Stimulated activated CD8-positive, alpha-beta memory T cell treated with anti-CD3 and anti-CD28 coated beads, Interleukin-12 subunit alpha, Interleukin-12 subunit beta, amount 100 ng/mL, for 4 hours (primary cell): ENCODE results near the gene PRR5L.
"Not testable (repeated sequence)": the region's sequence is repeated elsewhere in the genome, so short reads cannot be mapped to it uniquely, and the experiment has no call there.

Experiments
- DNase-seq: peaks from one replicate; pipeline ENCODE4 v3.0.0-alpha.2; 2020; ENCODE audit warnings: low read depth

Gene PRR5L

DNA sequence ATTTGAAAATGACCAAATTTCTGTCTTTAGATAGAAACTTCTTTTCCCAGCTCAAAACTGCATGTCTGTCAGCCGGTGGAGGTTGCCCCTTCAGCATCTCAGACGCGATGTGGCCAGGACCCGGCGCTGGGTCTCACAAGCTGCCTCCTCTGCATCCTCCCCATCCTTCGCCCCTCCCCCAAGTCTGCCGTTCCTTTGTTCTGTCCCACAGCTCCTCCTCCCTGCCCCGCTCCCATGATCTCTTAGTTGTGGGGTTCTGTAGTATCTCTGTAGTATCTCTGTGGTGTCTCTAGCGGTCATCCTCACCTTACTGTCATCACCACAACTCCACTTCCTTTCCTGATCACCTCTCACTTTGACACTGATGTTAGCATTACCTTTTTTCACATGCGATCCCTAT is 164.1 kb downstream of the PRR5L start:
- DNase-seq: no peak

- no peak for DNase-seq
These were observed 166.2 kb downstream of the PRR5L start for GRCh38 chr11:36462321-36462720.

GRCh38 chr11:36463781-36464180 is 167.7 kb downstream of the PRR5L start:
- DNase-seq: no peak

DNA sequence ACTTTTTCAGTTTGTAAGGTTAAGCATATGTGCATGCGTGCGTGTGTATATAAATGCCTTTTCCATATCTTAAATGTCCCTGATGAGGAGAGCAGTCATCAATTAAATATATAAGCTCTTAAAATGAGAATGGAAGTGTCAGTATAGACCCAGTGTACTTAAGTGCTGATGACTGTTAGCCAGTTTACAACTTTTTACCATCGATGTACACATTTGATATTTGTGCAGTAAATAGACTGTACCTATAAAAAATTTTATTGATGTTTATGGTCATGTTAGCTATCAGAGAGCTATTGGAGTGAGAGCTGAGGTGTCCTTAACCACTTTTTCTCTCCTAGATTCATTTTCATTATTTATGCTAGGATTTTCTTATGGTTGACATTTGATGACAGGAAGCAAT is 168.6 kb downstream of the PRR5L start:
- no peak for DNase-seq

- DNase-seq: no peak
These were observed 169.5 kb downstream of the PRR5L start for GRCh38 chr11:36465449-36466163.

DNA sequence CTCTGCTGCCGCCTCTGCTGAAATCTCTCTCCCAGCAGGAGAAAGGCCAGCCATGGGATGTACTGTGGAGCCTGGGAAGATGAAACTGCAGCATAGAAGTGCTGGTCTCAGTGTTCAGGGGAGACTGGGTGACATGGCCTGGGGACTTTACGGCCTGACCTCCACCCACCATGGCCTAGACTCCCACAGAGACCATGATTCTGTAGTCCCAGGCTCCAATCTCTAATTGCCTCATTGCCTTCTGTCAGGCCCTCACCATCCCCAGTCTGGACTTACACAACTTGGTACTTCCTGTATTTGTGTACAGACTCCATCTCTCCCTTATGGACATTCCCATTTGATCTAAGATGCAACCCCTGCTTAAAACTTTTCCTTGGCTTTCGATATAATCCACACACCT is 170.9 kb downstream of the PRR5L start:
- DNase-seq: no peak

DNA sequence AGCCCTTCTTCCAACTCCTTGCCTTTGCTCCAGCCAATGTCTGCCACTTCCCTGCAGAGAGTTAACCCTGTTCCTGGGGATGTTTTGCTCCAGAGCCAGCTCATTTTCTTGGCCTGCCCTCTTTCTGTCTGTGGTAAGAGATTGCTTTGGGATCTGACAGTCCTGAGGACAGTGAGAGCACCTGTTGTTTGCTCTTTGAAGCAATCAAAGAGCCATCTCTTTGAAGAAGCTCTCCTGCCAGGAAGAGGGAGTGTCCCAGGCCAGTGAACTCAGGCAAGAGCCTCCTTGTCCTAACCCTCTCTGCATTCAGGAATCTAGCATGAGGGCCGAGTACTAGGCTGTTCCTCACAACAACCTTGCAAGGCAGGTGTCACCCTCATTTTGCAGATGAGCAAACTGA is 171.8 kb downstream of the PRR5L start:
- no peak for DNase-seq

DNA sequence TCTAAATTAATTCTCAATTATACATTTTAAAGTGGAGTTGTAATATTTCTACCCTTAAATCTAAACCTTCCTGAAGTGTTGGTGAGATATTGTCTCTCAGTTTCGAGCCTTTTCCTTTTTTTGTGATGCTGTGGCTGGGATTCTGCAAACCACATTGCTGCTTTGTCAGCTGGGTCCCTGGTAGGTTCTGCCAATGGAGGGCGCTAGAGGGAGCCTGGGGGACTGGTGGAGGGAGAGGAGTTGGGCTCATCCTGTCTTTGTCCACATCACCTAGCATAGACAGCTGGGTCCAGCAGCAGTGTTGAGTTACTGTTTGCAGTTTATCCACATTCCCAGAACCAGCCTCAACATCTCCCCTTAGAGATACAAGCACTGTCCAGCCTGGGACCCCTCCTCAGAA is 173.0 kb downstream of the PRR5L start:
- no peak for DNase-seq

GRCh38 chr11:36469881-36470802 is 174.1 kb downstream of the PRR5L start:
- no peak for DNase-seq

- no peak for DNase-seq
These were observed 175.5 kb downstream of the PRR5L start for GRCh38 chr11:36471577-36471976.

DNA sequence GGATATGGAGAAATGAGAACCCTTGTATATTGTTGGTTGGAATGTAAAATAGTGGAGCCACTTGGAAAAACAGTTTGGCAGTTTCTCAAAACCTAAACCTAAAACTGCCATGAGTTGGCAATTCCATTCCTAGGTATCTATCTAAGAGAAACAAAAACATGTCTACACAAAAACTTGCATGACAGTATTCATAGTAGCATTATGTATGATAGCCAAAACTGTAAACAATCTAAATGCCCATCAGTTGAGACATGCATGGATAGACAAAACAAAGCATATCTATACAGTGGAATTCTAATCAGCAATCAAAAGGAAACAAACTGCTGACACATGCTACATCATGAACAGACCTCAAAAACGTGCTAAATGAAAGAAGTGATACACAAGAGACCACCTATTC is 179.1 kb downstream of the PRR5L start:
- DNase-seq: no peak

DNA sequence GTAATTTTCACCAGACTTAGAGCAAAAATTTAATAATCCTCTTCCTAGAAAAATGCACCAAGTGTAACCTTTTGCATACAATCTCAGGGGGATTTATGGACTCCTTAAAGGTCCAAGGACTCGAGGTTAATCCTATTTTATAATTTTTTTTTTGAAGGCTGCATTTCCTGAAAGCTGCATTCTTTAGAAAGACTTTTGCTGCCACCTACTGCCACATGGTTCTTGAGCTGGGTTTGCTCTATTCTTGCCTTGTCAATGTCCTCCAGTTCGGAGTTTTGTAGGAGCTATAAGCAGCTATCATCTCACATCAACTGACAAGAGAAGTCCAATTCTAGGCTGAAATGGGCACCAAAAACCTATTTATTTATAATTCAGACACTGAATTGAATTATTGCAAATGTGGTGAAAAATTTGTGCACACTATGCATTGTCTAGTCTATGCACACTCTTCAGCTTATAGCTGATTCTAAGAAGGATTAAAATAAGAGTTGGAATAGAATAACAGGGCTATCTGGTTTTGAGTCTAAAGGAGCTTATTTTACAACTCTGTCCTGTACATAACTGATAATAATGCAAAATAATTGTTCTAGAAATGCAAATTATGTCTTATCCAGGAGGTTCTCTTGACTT is 182.7 kb downstream of the PRR5L start:
- DNase-seq: no peak

GRCh38 chr11:36480833-36481232 is 184.7 kb downstream of the PRR5L start:
- DNase-seq: no peak

DNA sequence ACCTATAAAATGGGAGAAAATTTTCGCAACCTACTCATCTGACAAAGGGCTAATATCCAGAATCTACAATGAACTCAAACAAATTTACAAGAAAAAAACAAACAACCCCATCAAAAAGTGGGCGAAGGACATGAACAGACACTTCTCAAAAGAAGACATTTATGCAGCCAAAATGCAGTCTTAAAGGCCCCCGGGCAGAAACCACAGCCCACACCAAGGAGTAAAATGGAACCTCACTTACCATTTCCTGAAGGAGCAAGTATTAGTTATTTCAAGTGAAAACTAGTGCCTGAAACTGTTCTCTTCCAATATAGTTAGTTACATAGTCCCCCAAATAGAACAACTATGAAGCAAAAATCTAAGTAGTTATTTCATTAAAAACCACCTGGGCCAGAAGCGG is 187.0 kb downstream of the PRR5L start:
- DNase-seq: not testable (repeated sequence)

GRCh38 chr11:36485298-36486002 is 189.4 kb downstream of the PRR5L start:
- DNase-seq: no peak

- no peak for DNase-seq
These were observed 191.5 kb downstream of the PRR5L start for GRCh38 chr11:36487619-36488018.

GRCh38 chr11:36488096-36488495 is 192.0 kb downstream of the PRR5L start:
- no peak for DNase-seq

DNA sequence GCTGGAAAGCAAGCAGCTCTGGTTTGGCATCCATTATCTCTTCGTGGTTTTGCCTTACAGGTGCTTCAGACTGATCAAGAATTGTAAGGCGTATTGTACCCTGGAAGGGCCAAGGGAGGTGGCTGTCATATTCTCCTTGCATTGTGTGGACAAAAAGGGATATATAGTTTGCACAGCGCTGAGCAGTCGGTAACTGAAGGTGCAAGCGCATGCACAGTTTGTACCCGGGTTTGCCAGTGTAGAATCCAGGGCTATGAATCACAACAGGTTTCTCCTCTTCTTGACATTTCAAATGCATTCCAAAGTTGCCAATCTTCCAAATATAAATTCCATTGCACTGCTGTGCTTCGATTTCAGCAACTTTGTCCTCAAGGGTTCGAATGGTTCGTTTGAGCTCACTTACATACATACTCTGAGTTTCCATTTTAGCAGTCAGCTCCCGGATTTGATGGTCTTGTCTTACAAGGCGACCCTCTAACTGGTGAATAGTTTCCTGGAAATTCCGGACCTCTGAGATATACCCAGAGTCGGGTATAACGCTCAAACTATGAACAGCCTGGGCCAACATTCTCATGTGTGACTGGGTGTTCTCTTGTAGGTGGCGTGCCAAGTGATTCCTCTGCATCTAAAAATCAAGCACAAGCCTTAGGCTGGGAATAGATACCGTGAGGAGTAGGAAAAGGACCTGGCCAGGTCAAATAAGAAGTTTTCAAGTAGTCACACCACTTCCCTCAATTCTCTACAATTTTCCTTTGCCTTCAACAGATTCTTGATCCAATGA is 194.1 kb downstream of the PRR5L start:
- DNase-seq: no peak

DNA sequence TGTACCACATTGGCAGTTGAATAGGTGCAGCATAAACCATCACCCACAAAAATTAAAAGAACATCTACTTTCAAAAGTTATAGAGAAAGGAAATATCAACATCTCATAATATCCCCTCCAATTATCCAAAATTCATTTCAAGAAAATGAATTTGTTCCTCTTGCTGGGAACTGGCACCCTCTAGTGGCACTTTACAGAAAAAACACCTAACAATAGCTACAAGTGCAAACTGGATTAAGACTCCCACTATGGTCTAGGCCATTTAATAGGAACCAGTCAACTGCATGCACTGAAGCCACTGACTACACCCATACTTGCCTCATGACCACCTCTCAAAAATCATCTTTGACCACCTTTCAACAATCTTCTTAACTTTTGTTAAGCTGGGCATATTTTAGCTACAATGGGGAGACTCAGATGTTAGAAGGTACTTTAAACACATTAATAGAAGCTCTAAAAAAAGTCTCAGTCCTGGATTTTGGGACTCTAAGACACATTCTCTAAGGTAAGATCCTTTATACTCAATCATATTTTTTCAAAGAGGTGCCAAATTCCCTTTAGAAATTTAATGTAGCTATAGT is 196.7 kb downstream of the PRR5L start:
- DNase-seq: no peak

DNA sequence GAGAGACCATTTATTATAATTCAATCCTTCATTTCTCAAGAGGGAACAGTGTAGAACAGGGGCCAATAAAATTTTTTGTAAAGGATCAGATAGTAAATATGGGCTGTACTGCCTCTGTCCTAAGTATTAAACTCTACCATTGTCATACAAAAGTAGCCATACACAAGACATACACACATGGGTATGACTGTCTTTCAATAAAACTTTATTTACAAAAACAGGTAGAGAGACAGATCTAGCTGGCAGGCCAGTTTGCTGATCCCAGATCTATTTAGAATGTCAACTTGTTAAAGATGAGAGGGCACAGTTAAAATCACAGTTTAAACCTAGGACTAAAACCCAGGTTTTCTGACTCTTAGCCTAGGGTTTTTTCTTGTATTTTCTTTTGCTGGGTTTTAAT is 197.2 kb downstream of the PRR5L start:
- DNase-seq: no peak

GRCh38 chr11:36498721-36499120 is 202.6 kb downstream of the PRR5L start:
- no peak for DNase-seq
